Measurements from ENCODE around the gene TNNT2.

DNA sequence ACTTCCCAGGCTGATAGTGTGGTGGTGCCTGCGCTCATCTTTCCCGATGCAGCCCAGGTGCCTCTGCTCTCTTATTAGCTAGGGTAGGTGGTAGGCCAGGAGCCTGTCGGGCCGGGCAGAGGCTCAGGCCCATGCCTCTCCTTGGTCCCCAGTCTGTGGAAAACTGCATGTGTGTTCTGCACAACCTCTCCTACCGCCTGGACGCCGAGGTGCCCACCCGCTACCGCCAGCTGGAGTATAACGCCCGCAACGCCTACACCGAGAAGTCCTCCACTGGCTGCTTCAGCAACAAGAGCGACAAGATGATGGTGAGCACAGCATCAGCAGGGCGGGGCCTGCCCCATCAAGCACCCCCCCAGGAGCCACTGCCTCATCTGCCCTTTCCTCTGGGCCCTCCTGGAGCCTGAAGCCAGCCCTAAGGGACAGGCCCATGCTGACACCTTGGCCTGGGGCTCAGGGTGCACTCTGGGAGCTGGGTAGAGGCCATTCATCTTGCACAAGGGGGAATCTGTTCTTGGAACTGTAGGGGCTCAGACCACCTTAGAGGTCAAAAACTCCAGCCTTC, 55.6 kb downstream of the TNNT2 start:
- no peak for TF ChIP-seq ELF4 (IDR thresholded peaks at IDR 0.05)
- TF ChIP-seq FOXM1 (IDR thresholded peaks at IDR 0.05; ENCODE audit: borderline replicate concordance), result no peak
- no peak for TF ChIP-seq BHLHE40 (IDR thresholded peaks at IDR 0.05; ENCODE audit: borderline replicate concordance)
- TF ChIP-seq FOXA1 (IDR thresholded peaks at IDR 0.05), result no peak
- TF ChIP-seq PKNOX1 (IDR thresholded peaks at IDR 0.05), result no peak
- no peak for TF ChIP-seq CTBP1 (IDR thresholded peaks at IDR 0.05; ENCODE audit: borderline replicate concordance)
- no peak for TF ChIP-seq SP1 (IDR thresholded peaks at IDR 0.05)
- no peak for TF ChIP-seq FOXK2 (IDR thresholded peaks at IDR 0.05)
- TF ChIP-seq LEF1 (IDR thresholded peaks at IDR 0.05; ENCODE audit: borderline replicate concordance), result no peak

All from HEK293T (cell line).